SJSA1 (cell line): ENCODE measurements around the gene HDAC4. TPM values are rescaled to one million over a fixed set of nuclear protein-coding genes. Genes with fewer than 3 reads are reported as not detected.

ENCODE experiments used
- DNase-seq, 2 experiments: peaks; one replicate each; pipeline ENCODE4 v3.0.0-alpha.2; 2015 to 2020; ENCODE audit warnings: low spot score in 2 of 2, low read depth in 1 of 2
- H3K27ac ChIP-seq: fragments of 250-450 bp; sonication (Bioruptor Pico); 2 replicates; pipeline ENCODE4 v1.5.1; 2020; ENCODE audit warnings: mild to moderate bottlenecking, moderate library complexity
- H3K27me3 ChIP-seq: fragments of 250-450 bp; sonication (Bioruptor Pico); replicated peaks from 2 replicates; pipeline ENCODE4 v1.5.1; 2020; ENCODE audit warnings: mild to moderate bottlenecking, moderate library complexity
- H3K36me3 ChIP-seq: fragments of 250-450 bp; sonication (Bioruptor Pico); 2 replicates; pipeline ENCODE4 v1.5.1; 2020; ENCODE audit warnings: mild to moderate bottlenecking
- H3K4me1 ChIP-seq: fragments of 250-450 bp; sonication (Bioruptor Pico); replicated peaks from 2 replicates; pipeline ENCODE4 v1.6.1; 2021; ENCODE audit warnings: mild to moderate bottlenecking
- H3K4me3 ChIP-seq: fragments of 250-450 bp; sonication (Bioruptor Pico); 2 replicates; pipeline ENCODE4 v1.5.1; 2020; ENCODE audit warnings: mild to moderate bottlenecking
- H3K9me3 ChIP-seq: fragments of 250-450 bp; sonication (Bioruptor Pico); replicated peaks from 2 replicates; pipeline ENCODE4 v1.5.1; 2020; ENCODE audit warnings: mild to moderate bottlenecking
- total RNA-seq: library from RNA; depleted of rRNA; stranded (reverse); fragments of >200 nt; shearing (Covaris generic); gene quantifications from 2 replicates; pipeline ENCODE4 v1.2.3, GENCODE V29; 2014

The HDAC4 gene
- total RNA-seq, 1 experiment from 2014 or later: 13.2 TPM

- no peaks in the 10 kb centered on the region for H3K4me1 ChIP-seq
- H3K9me3 ChIP-seq: no peaks in the 10 kb centered on the region
- no peaks in the 10 kb centered on the region for H3K36me3 ChIP-seq
- no peak for DNase-seq
- no peak overlapping the region for H3K27ac ChIP-seq
- no peak overlapping the region for H3K4me3 ChIP-seq
- H3K27me3 ChIP-seq: no peaks in the 10 kb centered on the region
Observed at GRCh38 chr2:239343946-239344856, 56.6 kb downstream of the HDAC4 start.

DNA sequence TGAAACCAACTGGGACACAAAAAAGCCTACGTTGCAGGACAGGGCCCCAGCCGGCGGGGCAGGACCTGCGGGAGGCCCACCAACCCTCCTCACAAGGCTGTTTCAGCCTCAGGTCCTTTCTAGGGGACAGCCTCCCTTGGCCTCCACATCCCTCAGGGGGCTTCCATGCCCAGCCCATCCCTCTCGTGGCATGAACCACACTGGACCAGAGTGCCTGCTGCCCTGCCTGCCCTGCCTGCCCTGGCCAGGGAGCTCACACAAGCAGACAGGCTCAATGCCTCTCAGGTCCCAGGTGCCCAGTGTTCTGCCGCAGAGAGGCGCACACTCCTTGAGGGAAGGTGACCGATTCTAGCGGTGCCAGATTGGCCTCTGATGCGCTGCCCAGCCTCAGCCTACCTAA lies 57.4 kb downstream of the HDAC4 start:
- H3K9me3 ChIP-seq: no peaks in the 10 kb centered on the region
- no peak for DNase-seq

GRCh38 chr2:239341840-239342239 lies 59.0 kb downstream of the HDAC4 start:
- DNase-seq: no peak
- no peaks in the 10 kb centered on the region for H3K4me1 ChIP-seq

More for the DNA sequence above, 57.4 kb downstream of the HDAC4 start:
- H3K27ac ChIP-seq: no peak overlapping the region
- no peaks in the 10 kb centered on the region for H3K27me3 ChIP-seq
- no peaks in the 10 kb centered on the region for H3K4me1 ChIP-seq
- no peaks in the 10 kb centered on the region for H3K36me3 ChIP-seq
- no peak overlapping the region for H3K4me3 ChIP-seq

GRCh38 chr2:239341146-239341732 lies 59.6 kb downstream of the HDAC4 start:
- Histone ChIP-seq H3K27me3 (no peaks in the 10 kb centered on the region), H3K36me3 (no peaks in the 10 kb centered on the region), H3K27ac (no peak overlapping the region), H3K4me3 (no peak overlapping the region), H3K4me1 (peaks cover 4% of the 10 kb centered on the region), H3K9me3 (no peaks in the 10 kb centered on the region)
- no peak for DNase-seq

More at GRCh38 chr2:239341840-239342239, 59.0 kb downstream of the HDAC4 start:
- Histone ChIP-seq H3K4me3 (no peak overlapping the region), H3K36me3 (no peaks in the 10 kb centered on the region), H3K9me3 (no peaks in the 10 kb centered on the region), H3K27me3 (no peaks in the 10 kb centered on the region), H3K27ac (no peak overlapping the region)

- no peak for DNase-seq
- H3K36me3 ChIP-seq: no peaks in the 10 kb centered on the region
- no peaks in the 10 kb centered on the region for H3K27me3 ChIP-seq
- no peaks in the 10 kb centered on the region for H3K9me3 ChIP-seq
- peaks cover 6% of the 10 kb centered on the region for H3K4me1 ChIP-seq
- no peak overlapping the region for H3K27ac ChIP-seq
- no peak overlapping the region for H3K4me3 ChIP-seq
Observed at GRCh38 chr2:239339726-239340601, 60.9 kb downstream of the HDAC4 start.

DNA sequence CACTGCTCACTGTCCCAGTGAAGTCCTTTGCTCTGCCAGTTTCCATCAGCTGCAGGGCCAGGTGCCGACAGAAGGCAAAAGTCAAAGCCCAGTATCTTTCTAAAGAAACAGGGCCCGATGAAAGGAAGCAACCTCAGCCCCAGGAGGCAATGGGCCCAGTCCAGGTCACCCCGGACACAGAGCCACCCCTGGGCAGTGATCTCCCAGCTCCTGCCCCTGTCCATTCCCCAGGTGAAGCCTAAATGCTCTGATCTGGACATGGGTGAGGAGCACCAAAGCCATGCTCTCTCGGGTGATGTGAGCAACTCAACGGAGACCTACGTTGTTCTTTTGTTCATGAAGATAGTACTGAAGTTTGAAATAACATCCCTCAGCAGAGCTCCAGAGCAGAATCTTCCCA lies 61.6 kb downstream of the HDAC4 start:
- Histone ChIP-seq H3K27ac (no peak overlapping the region), H3K36me3 (no peaks in the 10 kb centered on the region), H3K9me3 (no peaks in the 10 kb centered on the region), H3K4me1 (peaks cover 6% of the 10 kb centered on the region), H3K27me3 (no peaks in the 10 kb centered on the region), H3K4me3 (no peak overlapping the region)
- no peak for DNase-seq

GRCh38 chr2:239337877-239338484 lies 62.8 kb downstream of the HDAC4 start:
- Histone ChIP-seq H3K4me3 (no peak overlapping the region), H3K9me3 (no peaks in the 10 kb centered on the region), H3K27me3 (no peaks in the 10 kb centered on the region), H3K27ac (no peak overlapping the region), H3K36me3 (no peaks in the 10 kb centered on the region), H3K4me1 (peaks cover 6% of the 10 kb centered on the region)
- no peak for DNase-seq

GRCh38 chr2:239337122-239337876 lies 63.5 kb downstream of the HDAC4 start:
- no peak for DNase-seq
- H3K27ac ChIP-seq: no peak overlapping the region

DNA sequence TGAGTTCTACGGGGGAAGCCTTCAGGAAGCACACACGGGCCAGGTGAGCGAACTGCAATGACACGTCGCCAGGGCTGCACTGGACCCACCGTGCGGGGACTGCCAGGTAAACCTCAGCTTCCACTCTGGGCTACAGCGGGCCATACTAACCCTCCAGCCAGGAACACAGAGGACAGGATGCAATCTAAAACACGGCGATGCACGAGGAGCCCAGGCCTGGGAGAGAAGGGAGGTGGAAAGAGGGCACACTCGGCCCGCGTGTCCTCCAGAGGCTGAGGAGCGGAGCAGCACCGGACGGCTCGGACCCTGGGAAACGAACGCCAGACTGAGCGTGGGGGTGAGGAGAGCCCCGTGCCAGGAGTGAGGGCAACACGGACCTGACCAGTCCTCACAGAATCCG lies 69.3 kb downstream of the HDAC4 start:
- Histone ChIP-seq H3K27me3 (no peaks in the 10 kb centered on the region), H3K36me3 (no peaks in the 10 kb centered on the region), H3K4me1 (peaks cover 13% of the 10 kb centered on the region), H3K27ac (no peak overlapping the region), H3K4me3 (no peak overlapping the region), H3K9me3 (no peaks in the 10 kb centered on the region)
- no peak for DNase-seq

More at GRCh38 chr2:239337122-239337876, 63.5 kb downstream of the HDAC4 start:
- Histone ChIP-seq H3K36me3 (no peaks in the 10 kb centered on the region), H3K27me3 (no peaks in the 10 kb centered on the region), H3K4me3 (no peak overlapping the region), H3K4me1 (peaks cover 6% of the 10 kb centered on the region), H3K9me3 (no peaks in the 10 kb centered on the region)

GRCh38 chr2:239330836-239331235 lies 70.0 kb downstream of the HDAC4 start:
- no peak overlapping the region for H3K27ac ChIP-seq
- no peaks in the 10 kb centered on the region for H3K36me3 ChIP-seq
- H3K27me3 ChIP-seq: no peaks in the 10 kb centered on the region
- peaks cover 7% of the 10 kb centered on the region for H3K4me1 ChIP-seq
- no peak for DNase-seq
- H3K4me3 ChIP-seq: no peak overlapping the region
- no peaks in the 10 kb centered on the region for H3K9me3 ChIP-seq

DNA sequence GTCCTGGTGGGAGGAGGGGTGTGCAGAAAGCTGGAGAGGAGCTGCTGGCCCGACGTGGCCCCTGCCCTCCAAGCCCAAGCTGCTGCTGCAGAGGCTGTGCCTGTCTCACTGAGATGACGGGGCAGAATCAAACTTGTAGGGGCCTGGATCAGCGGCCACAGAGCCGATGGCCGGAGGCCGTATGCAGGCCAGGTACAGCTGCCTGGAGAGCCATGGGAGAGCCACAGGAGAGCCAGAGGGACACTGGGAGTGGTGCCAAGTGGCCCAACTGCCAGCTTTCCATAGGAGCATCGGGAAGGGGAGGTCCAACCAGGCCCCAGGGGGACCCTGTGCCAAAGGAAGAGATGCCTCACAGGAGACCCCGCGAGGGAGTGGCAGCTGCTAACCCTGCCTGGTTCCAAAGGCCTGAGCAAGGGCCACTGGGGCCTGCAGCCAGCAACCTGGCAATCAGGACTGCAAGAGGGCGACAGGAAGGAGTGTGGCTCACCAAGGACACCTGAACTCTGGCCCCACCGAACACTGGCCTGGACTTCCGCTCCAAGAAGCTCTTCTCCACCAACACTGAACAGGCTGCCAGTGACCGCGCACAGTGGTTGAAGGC lies 70.7 kb downstream of the HDAC4 start:
- no peak overlapping the region for H3K4me3 ChIP-seq
- DNase-seq: no peak
- H3K27ac ChIP-seq: no peak overlapping the region
- no peaks in the 10 kb centered on the region for H3K36me3 ChIP-seq
- no peaks in the 10 kb centered on the region for H3K27me3 ChIP-seq
- H3K9me3 ChIP-seq: no peaks in the 10 kb centered on the region
- H3K4me1 ChIP-seq: peaks cover 8% of the 10 kb centered on the region

DNA sequence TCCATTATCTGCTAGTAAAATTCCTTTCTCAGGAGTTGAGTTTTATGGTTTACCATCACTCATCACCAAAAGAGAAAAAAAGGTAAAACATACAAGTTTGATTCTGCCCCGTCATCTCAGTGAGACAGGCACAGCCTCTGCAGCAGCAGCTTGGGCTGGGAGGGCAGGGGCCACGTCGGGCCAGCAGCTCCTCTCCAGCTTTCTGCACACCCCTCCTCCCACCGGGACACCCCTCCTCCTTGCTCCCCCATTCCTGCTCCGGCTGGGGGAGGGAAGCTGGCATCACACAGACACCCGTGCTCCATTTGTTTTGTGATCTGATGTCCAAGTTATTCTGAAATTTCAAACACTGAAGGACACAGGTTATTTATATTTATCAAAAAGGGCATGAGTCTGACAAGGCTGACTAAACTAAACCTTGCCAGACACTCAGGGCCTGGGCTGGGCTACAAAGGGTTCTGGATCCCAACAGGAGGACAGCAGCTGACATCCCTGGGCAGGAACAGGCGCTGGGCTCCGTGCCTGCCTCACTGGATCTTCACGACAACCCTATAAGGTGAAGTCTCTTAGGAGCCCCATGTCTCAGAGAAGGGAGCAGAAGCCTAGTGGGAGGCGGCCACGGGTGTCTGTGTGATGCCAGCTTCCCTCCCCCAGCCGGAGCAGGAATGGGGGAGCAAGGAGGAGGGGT lies 71.4 kb downstream of the HDAC4 start:
- no peak overlapping the region for H3K4me3 ChIP-seq
- H3K4me1 ChIP-seq: peaks cover 14% of the 10 kb centered on the region
- no peak for DNase-seq
- H3K27me3 ChIP-seq: no peaks in the 10 kb centered on the region
- H3K27ac ChIP-seq: no peak overlapping the region
- no peaks in the 10 kb centered on the region for H3K9me3 ChIP-seq
- no peaks in the 10 kb centered on the region for H3K36me3 ChIP-seq
